Spleen (tissue), 7 donors: ENCODE results near the gene MINK1.
"Not testable (repeated sequence)": the region's sequence is repeated elsewhere in the genome, so short reads cannot be mapped to it uniquely, and the experiment has no call there.

Experiments
- CTCF ChIP-seq, 11 experiments: fragments of 200-600 bp in 7 of 11; fragments of 450-650 bp in 4 of 11; sonication (generic) in 4 of 11; IDR thresholded peaks in 8 of 11; conservative IDR thresholded peaks in 3 of 11; 1 replicate in 7 of 11; 2 replicates in 4 of 11; pipeline versions ENCODE4 v1.4.0 to v1.8.0; 2016 to 2021; ENCODE audit warnings: antibody characterized with exemption in 11 of 11, inconsistent platforms in 4 of 11, mild to moderate bottlenecking in 1 of 11
- POLR2AphosphoS5 ChIP-seq, 3 donors: sonication (generic); formaldehyde crosslinking; IDR thresholded peaks; one replicate each; pipeline ENCODE4 v1.5.1; 2017; ENCODE audit warnings: antibody characterized with exemption in 3 of 3
- donor health status: DM: no; HTN: no; CAD: no; lungs with moderate emphysema.
- donor health status: DM: no; HTN: no; CAD: no.
- donor health status: DM: no; HTN: no; CAD: no.

- TF ChIP-seq CTCF (IDR thresholded peaks at IDR 0.05 in 8 of 11, conservative IDR thresholded peaks at IDR 0.05 in 3 of 11); POLR2AphosphoS5 (IDR thresholded peaks at IDR 0.05): not testable (repeated sequence)
Observed at GRCh38 chr17:4867535-4867934, 34.4 kb downstream of the MINK1 start.
